ENCODE measurements around the gene CMC1.

The CMC1 gene

DNA sequence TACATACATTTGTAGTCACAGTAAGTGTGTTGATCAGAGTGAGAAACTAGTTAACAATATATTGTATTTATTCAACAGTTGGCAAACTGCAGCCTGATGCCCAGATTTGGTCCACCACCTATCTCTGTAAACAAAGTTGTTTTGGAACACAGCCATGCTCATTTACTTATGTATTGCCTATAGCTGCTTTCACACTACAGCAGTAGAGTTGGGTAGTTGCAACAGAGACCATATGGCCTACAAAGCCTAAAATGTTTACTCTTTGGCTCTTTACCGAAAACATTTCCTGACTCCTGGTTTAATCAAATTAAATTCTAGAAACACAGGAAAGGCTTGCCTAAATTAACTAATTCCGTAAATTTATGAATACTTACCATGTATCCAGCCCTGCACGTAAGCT lies 39.4 kb downstream of the CMC1 start:
- Histone ChIP-seq H3K4me3 (no peak overlapping the region), H3K36me3 (peaks cover 3 to 48% (median 14%) of the 10 kb centered on the region in 11 experiments), H4K20me1 (no peaks in the 10 kb centered on the region; a peak in 1 of 22 replicates), H3K9me3 (replicated peaks in 1 of 11) (peaks cover 2 to 15% (median 7%) of the 10 kb centered on the region in 11 experiments; a peak in 20 of 22 replicates), H3K27ac (no peak overlapping the region), H3K9ac (no peak overlapping the region), H3K4me1 (peaks cover 4 to 20% (median 12%) of the 10 kb centered on the region in 10 experiments; a peak in 17 of 20 replicates), H3K4me2 (no peak overlapping the region), H3K27me3 (no peaks in the 10 kb centered on the region)
- no peak for TF ChIP-seq Cebpa-rat (IDR thresholded peaks at IDR 0.05)

DNA sequence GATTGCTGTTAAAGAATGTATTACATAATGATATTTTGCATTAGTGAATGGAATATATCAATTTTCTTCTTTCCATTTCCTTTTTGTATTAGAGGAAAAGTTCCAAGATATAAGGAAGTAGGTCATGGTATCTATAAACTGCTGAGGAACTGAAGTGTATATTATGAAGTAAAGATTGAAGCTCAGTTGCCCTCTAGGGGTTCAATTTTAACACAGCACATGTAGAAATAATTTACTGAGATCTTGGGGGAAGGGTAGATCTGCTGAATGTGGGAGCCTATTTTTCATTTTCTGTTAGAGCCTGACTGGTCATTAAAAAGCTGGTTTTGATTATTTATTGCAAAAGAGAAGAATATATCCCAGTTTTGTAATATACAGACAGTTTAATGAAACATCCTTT lies 45.2 kb downstream of the CMC1 start:
- H3K36me3 ChIP-seq, result peaks cover 11 to 30% (median 21%) of the 10 kb centered on the region in 11 experiments
- H3K27ac ChIP-seq, result no peak overlapping the region
- H4K20me1 ChIP-seq, result peaks cover 0 to 5% (median 0%) of the 10 kb centered on the region in 11 experiments; a peak in 1 of 22 replicates
- H3K9ac ChIP-seq, result no peak overlapping the region
- no peak for TF ChIP-seq Cebpa-rat (IDR thresholded peaks at IDR 0.05)
- no peak overlapping the region for H3K4me3 ChIP-seq
- H3K4me2 ChIP-seq, result no peak overlapping the region
- no peaks in the 10 kb centered on the region for H3K27me3 ChIP-seq
- peaks cover 5 to 28% (median 16%) of the 10 kb centered on the region in 11 experiments; a peak in 21 of 22 replicates for H3K9me3 ChIP-seq (replicated peaks in 1 of 11)
- H3K4me1 ChIP-seq, result peaks cover 0 to 9% (median 6%) of the 10 kb centered on the region in 10 experiments; a peak in 7 of 20 replicates

GRCh38 chr3:28287046-28287445 lies 45.6 kb downstream of the CMC1 start:
- no peak for TF ChIP-seq Cebpa-rat (IDR thresholded peaks at IDR 0.05)
- Histone ChIP-seq H3K9ac (peak overlapping the region in 1 of 11 experiments; percentile 30; a peak in 1 of 22 replicates), H3K36me3 (peaks cover 11 to 35% (median 21%) of the 10 kb centered on the region in 11 experiments)

GRCh38 chr3:28290863-28291300 lies 49.5 kb downstream of the CMC1 start:
- H3K27me3 ChIP-seq, result no peaks in the 10 kb centered on the region
- H3K4me1 ChIP-seq, result peaks cover 0 to 13% (median 6%) of the 10 kb centered on the region in 10 experiments; a peak in 10 of 20 replicates
- no peak overlapping the region for H3K27ac ChIP-seq
- H3K9me3 ChIP-seq (replicated peaks in 1 of 11), result peaks cover 5 to 24% (median 17%) of the 10 kb centered on the region in 11 experiments; a peak in 21 of 22 replicates
- peaks cover 0 to 5% (median 0%) of the 10 kb centered on the region in 11 experiments; a peak in 1 of 22 replicates for H4K20me1 ChIP-seq
- no peak overlapping the region for H3K4me3 ChIP-seq
- TF ChIP-seq Cebpa-rat (IDR thresholded peaks at IDR 0.05), result no peak
- no peak overlapping the region for H3K9ac ChIP-seq
- peaks cover 11 to 36% (median 20%) of the 10 kb centered on the region in 11 experiments for H3K36me3 ChIP-seq
- no peak overlapping the region for H3K4me2 ChIP-seq

More at GRCh38 chr3:28287046-28287445, 45.6 kb downstream of the CMC1 start:
- Histone ChIP-seq H3K4me3 (no peak overlapping the region), H3K9me3 (replicated peaks in 1 of 11) (peaks cover 5 to 30% (median 18%) of the 10 kb centered on the region in 11 experiments; a peak in 21 of 22 replicates), H3K27me3 (no peaks in the 10 kb centered on the region), H3K4me2 (no peak overlapping the region), H4K20me1 (peaks cover 0 to 5% (median 0%) of the 10 kb centered on the region in 11 experiments; a peak in 1 of 22 replicates), H3K4me1 (peaks cover 0 to 9% (median 6%) of the 10 kb centered on the region in 10 experiments; a peak in 7 of 20 replicates), H3K27ac (no peak overlapping the region)

DNA sequence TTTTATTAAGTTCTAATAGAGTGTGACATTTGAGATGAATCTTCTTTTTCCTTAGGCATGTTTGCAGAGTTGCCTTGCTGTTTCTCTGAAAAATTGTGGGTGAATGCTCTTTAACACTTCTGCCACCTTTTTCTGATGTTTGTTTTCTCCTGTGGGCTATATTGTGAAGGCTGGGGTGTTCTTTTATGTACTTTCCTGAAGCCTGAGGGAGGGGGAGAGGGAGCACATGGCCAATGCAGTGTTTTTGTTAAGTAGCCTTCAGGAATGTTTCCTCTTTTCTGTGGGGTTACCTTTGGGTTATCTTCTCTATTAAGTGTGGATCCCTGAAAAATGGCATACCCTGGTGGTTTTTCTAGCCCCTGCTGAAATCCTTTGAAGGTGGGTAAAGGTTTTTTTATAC lies 50.2 kb downstream of the CMC1 start:
- Histone ChIP-seq H3K4me1 (peaks cover 0 to 17% (median 6%) of the 10 kb centered on the region in 10 experiments; a peak in 10 of 20 replicates), H3K27me3 (no peaks in the 10 kb centered on the region), H3K27ac (no peak overlapping the region), H3K36me3 (peaks cover 11 to 36% (median 20%) of the 10 kb centered on the region in 11 experiments), H3K9me3 (replicated peaks in 1 of 11) (peaks cover 5 to 24% (median 17%) of the 10 kb centered on the region in 11 experiments; a peak in 21 of 22 replicates), H4K20me1 (peaks cover 0 to 5% (median 0%) of the 10 kb centered on the region in 11 experiments; a peak in 1 of 22 replicates), H3K9ac (no peak overlapping the region), H3K4me3 (no peak overlapping the region), H3K4me2 (no peak overlapping the region)
- no peak for TF ChIP-seq Cebpa-rat (IDR thresholded peaks at IDR 0.05)

- no peaks in the 10 kb centered on the region for H3K27me3 ChIP-seq
- no peak overlapping the region for H3K4me3 ChIP-seq
- peaks cover 0 to 13% (median 0%) of the 10 kb centered on the region in 10 experiments; a peak in 5 of 20 replicates for H3K4me1 ChIP-seq
- H4K20me1 ChIP-seq, result no peaks in the 10 kb centered on the region
- peaks cover 5 to 24% (median 17%) of the 10 kb centered on the region in 11 experiments; a peak in 21 of 22 replicates for H3K9me3 ChIP-seq (replicated peaks in 1 of 11)
- H3K9ac ChIP-seq, result no peak overlapping the region
- no peak overlapping the region for H3K4me2 ChIP-seq
- no peak overlapping the region for H3K27ac ChIP-seq
- peaks cover 15 to 36% (median 29%) of the 10 kb centered on the region in 11 experiments for H3K36me3 ChIP-seq
- TF ChIP-seq Cebpa-rat (IDR thresholded peaks at IDR 0.05), result 0 out of 22 replicates have a peak, but pooled peaks of 1 of the 11 experiments have one; percentile 18
Measured at GRCh38 chr3:28292622-28293021, 51.2 kb downstream of the CMC1 start.

DNA sequence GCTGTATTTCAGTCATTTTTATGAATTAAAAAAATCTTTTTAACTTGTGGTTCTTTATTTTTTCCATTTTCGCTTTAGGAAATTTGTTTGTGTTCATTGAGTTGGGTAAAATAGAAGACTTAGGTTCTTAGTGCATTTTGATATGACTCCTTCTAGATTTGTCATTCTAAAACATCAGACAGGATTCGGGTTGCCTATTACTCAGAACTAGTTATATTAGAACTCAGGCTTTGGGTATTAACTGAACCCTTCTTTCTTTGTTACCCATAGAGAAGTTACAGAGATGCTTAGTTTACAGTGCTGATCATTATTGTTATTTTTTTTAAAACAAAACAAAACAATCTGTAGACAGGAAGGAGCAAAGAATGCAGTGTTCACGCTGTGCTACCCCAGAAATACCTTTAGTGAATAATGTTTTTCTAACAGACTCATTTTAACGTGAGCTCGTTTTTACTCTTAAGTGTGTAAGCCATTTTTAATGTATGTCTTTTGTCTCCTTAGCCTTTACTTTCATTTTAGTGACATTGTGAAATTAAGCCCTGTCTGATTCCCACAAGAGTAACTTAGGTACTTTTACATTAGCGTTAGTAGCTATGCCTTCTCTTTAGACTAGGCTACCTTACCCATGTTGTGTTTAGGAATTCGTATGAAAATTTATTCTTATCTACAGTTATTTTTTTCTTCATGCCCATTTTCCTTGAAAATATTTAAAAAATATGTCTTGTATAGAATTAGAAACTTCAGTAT lies 53.4 kb downstream of the CMC1 start:
- no peak overlapping the region; a peak in 1 of 22 replicates for H3K27ac ChIP-seq
- peaks cover 15 to 38% (median 28%) of the 10 kb centered on the region in 11 experiments for H3K36me3 ChIP-seq
- no peaks in the 10 kb centered on the region for H3K27me3 ChIP-seq
- TF ChIP-seq Cebpa-rat (IDR thresholded peaks at IDR 0.05), result no peak
- peaks cover 5 to 24% (median 17%) of the 10 kb centered on the region in 11 experiments; a peak in 21 of 22 replicates for H3K9me3 ChIP-seq (replicated peaks in 1 of 11)
- no peak overlapping the region for H3K4me3 ChIP-seq
- no peak overlapping the region for H3K4me2 ChIP-seq
- H4K20me1 ChIP-seq, result no peaks in the 10 kb centered on the region; a peak in 1 of 22 replicates
- H3K9ac ChIP-seq, result no peak overlapping the region
- H3K4me1 ChIP-seq, result peaks cover 0 to 13% (median 0%) of the 10 kb centered on the region in 10 experiments; a peak in 5 of 20 replicates

- Histone ChIP-seq H3K4me2 (peak overlapping the region in 2 of 11 experiments; percentile 48 to 56; a peak in 5 of 22 replicates), H3K27ac (peak overlapping the region in 3 of 11 experiments; percentile 19 to 60 (median 57); a peak in 4 of 22 replicates), H3K4me3 (no peak overlapping the region), H3K4me1 (peaks cover 0 to 13% (median 0%) of the 10 kb centered on the region in 10 experiments; a peak in 5 of 20 replicates), H4K20me1 (no peaks in the 10 kb centered on the region; a peak in 1 of 22 replicates), H3K27me3 (no peaks in the 10 kb centered on the region), H3K9ac (peak overlapping the region in 1 of 11 experiments; percentile 15; a peak in 1 of 22 replicates), H3K9me3 (replicated peaks in 1 of 11) (peaks cover 1 to 14% (median 9%) of the 10 kb centered on the region in 11 experiments; a peak in 20 of 22 replicates), H3K36me3 (peaks cover 5 to 27% (median 16%) of the 10 kb centered on the region in 11 experiments; a peak in 21 of 22 replicates)
- no peak for TF ChIP-seq Cebpa-rat (IDR thresholded peaks at IDR 0.05)
Measured at GRCh38 chr3:28295898-28296490, 54.6 kb downstream of the CMC1 start.

Measured in BLaER1 treated with 17β-estradiol and CSF1 and Interleukin-3, amounts not matched to agents 10 nM and 100 nM (cell line).